Stomach (tissue), 4 donors: ENCODE data around the gene ACTA1.

Source experiments
- EP300 ChIP-seq: sonication (generic); formaldehyde crosslinking; IDR thresholded peaks from one replicate; pipeline ENCODE4 v1.6.1; 2017; ENCODE audit warnings: antibody characterized with exemption
- POLR2A ChIP-seq, 4 donors: fragments of 450-650 bp; IDR thresholded peaks; one replicate each; pipeline ENCODE4 v1.6.1; 2016; ENCODE audit warnings: antibody characterized with exemption in 4 of 4, control low read depth in 2 of 4, mild to moderate bottlenecking in 1 of 4, moderate library complexity in 1 of 4
- POLR2AphosphoS5 ChIP-seq, 3 donors: sonication (generic); formaldehyde crosslinking; IDR thresholded peaks; one replicate each; pipeline ENCODE4 v1.6.1; 2016; ENCODE audit warnings: antibody characterized with exemption in 3 of 3
- TF ChIP-seq, protein P1 (sequence below), 7 experiments: fragments of 450-650 bp in 4 of 7; fragments of 200-600 bp in 3 of 7; sonication (generic) in 3 of 7; IDR thresholded peaks; one replicate each; pipeline ENCODE4 v1.5.1; 2016 to 2019; ENCODE audit warnings: antibody characterized with exemption in 7 of 7, control low read depth in 2 of 7, mild to moderate bottlenecking in 1 of 7

DNA sequence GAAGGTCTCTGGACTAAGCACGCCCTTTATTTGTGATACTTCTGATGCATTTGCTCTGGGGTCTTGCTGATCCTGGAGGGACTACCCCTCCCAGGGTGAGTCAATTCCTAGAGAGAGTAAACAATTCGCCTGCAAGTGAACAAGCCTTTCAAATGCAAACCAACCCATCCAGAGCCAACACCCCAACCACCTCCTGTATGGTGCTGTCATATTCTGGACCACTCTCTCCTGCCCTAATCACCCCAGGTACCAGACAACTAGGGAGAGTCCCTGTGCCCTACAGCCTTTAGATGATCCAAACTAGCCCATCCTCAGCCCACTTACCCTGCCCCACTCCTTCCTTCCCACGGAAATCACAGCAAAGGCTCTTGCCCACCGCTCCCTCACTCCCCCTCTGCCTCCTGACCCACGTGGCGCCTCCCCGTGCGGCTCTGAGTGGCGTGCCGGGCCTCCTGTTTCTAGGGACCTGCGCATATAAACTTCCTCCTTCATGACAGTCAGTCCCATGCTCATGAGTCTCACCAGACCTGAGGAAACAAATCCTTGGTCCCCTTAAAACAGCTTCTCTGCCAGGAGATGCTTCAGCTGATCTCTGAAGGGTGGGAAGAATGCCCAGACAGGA, 37.2 kb downstream of the ACTA1 start:
- TF ChIP-seq, protein P1, sequence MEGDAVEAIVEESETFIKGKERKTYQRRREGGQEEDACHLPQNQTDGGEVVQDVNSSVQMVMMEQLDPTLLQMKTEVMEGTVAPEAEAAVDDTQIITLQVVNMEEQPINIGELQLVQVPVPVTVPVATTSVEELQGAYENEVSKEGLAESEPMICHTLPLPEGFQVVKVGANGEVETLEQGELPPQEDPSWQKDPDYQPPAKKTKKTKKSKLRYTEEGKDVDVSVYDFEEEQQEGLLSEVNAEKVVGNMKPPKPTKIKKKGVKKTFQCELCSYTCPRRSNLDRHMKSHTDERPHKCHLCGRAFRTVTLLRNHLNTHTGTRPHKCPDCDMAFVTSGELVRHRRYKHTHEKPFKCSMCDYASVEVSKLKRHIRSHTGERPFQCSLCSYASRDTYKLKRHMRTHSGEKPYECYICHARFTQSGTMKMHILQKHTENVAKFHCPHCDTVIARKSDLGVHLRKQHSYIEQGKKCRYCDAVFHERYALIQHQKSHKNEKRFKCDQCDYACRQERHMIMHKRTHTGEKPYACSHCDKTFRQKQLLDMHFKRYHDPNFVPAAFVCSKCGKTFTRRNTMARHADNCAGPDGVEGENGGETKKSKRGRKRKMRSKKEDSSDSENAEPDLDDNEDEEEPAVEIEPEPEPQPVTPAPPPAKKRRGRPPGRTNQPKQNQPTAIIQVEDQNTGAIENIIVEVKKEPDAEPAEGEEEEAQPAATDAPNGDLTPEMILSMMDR (IDR thresholded peaks at IDR 0.05) = no peak
- no peak for TF ChIP-seq POLR2A (IDR thresholded peaks at IDR 0.05)
- TF ChIP-seq POLR2AphosphoS5 (IDR thresholded peaks at IDR 0.05) = no peak
- no peak for TF ChIP-seq EP300
